Right atrium auricular region (tissue), 2 donors: ENCODE measurements around the gene FCHO1. TPM values are rescaled to one million over a fixed set of nuclear protein-coding genes. Genes with fewer than 3 reads are reported as not detected.

Experiments used
- DNase-seq: peaks from one replicate; pipeline ENCODE4 v3.0.0-alpha.2; 2019; ENCODE audit warnings: low spot score
- H3K27ac ChIP-seq, 2 donors: fragments of 200-600 bp; sonication (generic); 1 replicate in 1 of 2; 2 replicates in 1 of 2; pipeline ENCODE4 v1.5.1; 2016 to 2019
- H3K27me3 ChIP-seq, 2 donors: fragments of 200-600 bp; sonication (generic); one replicate each; pipeline versions ENCODE4 v1.5.1 to v1.6.0; 2017 to 2019
- H3K36me3 ChIP-seq: fragments of 200-600 bp; sonication (generic); one replicate; pipeline ENCODE4 v1.5.1; 2016
- H3K4me1 ChIP-seq, 2 donors: fragments of 200-600 bp; sonication (generic); one replicate each; pipeline versions ENCODE4 v1.5.1 to v1.6.0; 2017 to 2019
- H3K4me3 ChIP-seq, 2 donors: fragments of 200-600 bp; sonication (generic); 1 replicate in 1 of 2; 2 replicates in 1 of 2; pipeline ENCODE4 v1.5.1; 2017 to 2019; ENCODE audit warnings: mild to moderate bottlenecking in 1 of 2, moderate library complexity in 1 of 2
- H3K9me3 ChIP-seq, 2 donors: fragments of 200-600 bp; sonication (generic); one replicate each; pipeline ENCODE4 v1.5.1; 2019
- total RNA-seq, 2 donors: library from RNA; depleted of rRNA; stranded (reverse); fragments of >200 nt; gene quantifications; one replicate each; pipeline ENCODE4 v1.1.0, GENCODE V29; 2016
- TF ChIP-seq, protein P1 (sequence below), 2 donors: fragments of 200-600 bp; sonication (generic); IDR thresholded peaks; one replicate each; pipeline ENCODE4 v1.5.1; 2019; ENCODE audit warnings: antibody characterized with exemption in 2 of 2

FCHO1 gene
- total RNA-seq, 2 donors from 2014 or later, result 0.19 to 1.3 TPM

DNA sequence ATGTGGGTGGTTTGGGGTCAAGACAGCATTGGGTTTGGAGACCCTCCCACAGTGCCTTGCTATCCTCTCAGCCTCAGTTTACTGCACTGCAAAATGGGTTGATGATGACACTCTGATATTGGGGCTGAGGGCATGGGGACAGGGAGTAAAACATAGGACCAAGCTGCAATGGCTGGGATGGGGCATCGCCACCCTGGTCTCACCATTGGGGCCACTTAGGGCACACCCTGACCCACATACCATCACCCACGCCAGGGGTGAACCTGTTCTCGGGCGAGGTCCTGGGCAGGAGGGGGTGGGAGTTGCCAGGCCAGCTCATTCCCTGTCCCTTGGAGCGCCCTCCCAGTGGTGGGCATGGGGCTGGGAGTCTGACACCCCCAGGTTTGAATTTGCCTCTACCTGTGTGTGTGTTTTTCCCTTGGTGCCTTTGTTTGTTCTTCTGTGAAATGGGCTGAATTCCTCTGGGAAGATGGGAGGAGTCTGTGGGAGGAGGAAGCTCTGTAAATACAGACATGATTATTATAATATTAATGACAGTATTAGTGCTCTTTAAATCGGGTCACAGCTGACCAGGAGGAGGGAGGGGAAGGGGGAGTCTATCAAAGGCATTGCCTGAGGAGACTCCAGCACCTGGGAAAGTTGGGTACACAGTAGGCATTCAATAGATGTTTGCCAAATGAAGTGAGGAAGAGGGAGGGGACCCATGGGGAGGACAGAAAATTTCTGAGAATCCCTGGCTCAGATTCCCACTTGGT lies 2.2 kb upstream of the FCHO1 start:
- H3K27ac ChIP-seq, result no peak overlapping the region
- H3K36me3 ChIP-seq, result no peaks in the 10 kb centered on the region
- peaks cover 0 to 15% of the 10 kb centered on the region in 2 donors for H3K4me1 ChIP-seq
- H3K27me3 ChIP-seq, result no peaks in the 10 kb centered on the region
- TF ChIP-seq, protein P1, sequence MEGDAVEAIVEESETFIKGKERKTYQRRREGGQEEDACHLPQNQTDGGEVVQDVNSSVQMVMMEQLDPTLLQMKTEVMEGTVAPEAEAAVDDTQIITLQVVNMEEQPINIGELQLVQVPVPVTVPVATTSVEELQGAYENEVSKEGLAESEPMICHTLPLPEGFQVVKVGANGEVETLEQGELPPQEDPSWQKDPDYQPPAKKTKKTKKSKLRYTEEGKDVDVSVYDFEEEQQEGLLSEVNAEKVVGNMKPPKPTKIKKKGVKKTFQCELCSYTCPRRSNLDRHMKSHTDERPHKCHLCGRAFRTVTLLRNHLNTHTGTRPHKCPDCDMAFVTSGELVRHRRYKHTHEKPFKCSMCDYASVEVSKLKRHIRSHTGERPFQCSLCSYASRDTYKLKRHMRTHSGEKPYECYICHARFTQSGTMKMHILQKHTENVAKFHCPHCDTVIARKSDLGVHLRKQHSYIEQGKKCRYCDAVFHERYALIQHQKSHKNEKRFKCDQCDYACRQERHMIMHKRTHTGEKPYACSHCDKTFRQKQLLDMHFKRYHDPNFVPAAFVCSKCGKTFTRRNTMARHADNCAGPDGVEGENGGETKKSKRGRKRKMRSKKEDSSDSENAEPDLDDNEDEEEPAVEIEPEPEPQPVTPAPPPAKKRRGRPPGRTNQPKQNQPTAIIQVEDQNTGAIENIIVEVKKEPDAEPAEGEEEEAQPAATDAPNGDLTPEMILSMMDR (IDR thresholded peaks at IDR 0.05), result no peak
- H3K4me3 ChIP-seq, result no peak overlapping the region
- DNase-seq, result no peak
- H3K9me3 ChIP-seq, result no peaks in the 10 kb centered on the region

DNA sequence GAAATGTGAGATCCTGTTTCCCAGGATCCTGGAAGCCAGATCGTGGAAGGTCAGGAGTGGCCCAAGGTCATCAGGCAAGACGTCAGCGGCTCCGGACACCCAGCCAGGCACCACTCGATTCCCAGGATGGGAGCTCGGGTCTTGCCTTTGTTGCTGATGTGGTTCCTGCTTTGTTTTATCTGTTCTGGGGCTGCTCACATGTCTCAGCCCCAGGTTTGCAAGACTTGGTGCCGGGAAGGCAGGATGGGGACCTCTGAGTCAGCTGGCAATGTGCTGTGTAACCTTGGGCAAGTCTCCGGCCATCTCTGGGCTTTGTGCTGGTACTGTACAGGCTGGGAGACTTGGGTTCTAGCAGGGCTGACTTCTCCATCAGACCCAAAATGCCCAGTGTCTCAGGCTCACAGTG lies 1.4 kb upstream of the FCHO1 start:
- Histone ChIP-seq H3K4me3 (no peak overlapping the region), H3K36me3 (no peaks in the 10 kb centered on the region), H3K27me3 (no peaks in the 10 kb centered on the region), H3K4me1 (peaks cover 0 to 15% of the 10 kb centered on the region in 2 donors), H3K9me3 (no peaks in the 10 kb centered on the region), H3K27ac (no peak overlapping the region)
- TF ChIP-seq, protein P1 (IDR thresholded peaks at IDR 0.05), result no peak
- no peak for DNase-seq

DNA sequence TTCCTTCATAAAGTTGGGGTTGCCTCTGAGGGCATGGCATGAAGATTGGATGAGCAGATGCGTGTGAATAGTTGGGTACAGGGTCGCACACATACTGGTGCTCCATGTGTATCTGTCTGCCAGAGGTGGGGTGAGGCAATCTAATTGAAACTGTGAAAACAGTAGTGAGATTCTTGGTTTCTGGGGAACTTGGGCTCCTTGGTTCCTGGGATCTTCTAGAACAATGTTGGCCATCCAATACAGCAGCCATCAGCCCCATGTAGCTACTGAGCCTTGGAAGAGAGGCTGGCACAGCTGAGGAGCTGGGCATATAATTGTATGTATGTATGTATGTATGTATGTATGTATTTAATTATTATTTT lies 616 bp downstream of the FCHO1 start:
- H3K27me3 ChIP-seq, result no peaks in the 10 kb centered on the region
- H3K4me1 ChIP-seq, result peaks cover 0 to 13% of the 10 kb centered on the region in 2 donors
- H3K9me3 ChIP-seq, result no peaks in the 10 kb centered on the region
- DNase-seq, result no peak
- TF ChIP-seq, protein P1 (IDR thresholded peaks at IDR 0.05), result no peak
- no peak overlapping the region for H3K4me3 ChIP-seq
- no peaks in the 10 kb centered on the region for H3K36me3 ChIP-seq
- no peak overlapping the region for H3K27ac ChIP-seq

DNA sequence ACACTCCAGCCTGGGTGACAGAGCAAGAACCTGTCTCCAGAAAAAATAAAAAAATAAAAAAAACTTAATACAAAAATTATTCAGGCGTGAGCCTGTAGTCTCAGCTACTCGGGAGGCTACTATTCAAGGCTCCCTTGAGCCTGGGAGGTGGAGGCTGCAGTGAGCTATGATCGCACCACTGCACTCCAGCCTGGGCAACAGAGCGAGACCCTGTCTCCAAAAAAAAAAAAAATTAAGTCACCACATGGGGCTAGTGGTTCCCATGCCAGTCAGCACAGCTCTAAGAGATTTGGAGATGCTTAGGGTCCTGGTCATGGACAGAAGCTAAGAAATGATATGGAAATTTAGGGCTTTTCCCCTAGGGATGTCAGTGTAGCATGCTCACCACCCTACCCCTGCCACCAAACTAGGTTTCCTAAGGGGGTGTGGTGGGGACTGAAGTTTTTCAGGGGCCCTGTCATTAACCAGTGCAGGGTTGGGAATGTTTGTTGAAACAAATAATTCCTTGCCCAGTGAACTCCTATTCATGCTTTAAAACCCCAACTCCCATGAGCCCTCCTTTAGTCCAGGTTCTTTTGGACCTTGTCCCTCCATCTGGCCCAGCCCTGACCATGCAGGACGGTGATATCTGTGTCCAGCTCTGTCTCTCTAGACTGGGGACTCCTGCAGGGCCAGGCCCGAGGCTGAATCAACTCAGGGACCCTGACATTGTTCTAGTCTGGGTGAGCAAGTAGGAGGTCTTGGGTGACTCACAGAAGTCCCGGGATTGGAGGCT lies 1.8 kb downstream of the FCHO1 start:
- no peak overlapping the region for H3K27ac ChIP-seq
- H3K9me3 ChIP-seq, result no peaks in the 10 kb centered on the region
- TF ChIP-seq, protein P1 (IDR thresholded peaks at IDR 0.05), result no peak
- no peaks in the 10 kb centered on the region for H3K27me3 ChIP-seq
- no peaks in the 10 kb centered on the region for H3K36me3 ChIP-seq
- no peak overlapping the region for H3K4me3 ChIP-seq
- peaks cover 0 to 3% of the 10 kb centered on the region in 2 donors for H3K4me1 ChIP-seq
- no peak for DNase-seq

DNA sequence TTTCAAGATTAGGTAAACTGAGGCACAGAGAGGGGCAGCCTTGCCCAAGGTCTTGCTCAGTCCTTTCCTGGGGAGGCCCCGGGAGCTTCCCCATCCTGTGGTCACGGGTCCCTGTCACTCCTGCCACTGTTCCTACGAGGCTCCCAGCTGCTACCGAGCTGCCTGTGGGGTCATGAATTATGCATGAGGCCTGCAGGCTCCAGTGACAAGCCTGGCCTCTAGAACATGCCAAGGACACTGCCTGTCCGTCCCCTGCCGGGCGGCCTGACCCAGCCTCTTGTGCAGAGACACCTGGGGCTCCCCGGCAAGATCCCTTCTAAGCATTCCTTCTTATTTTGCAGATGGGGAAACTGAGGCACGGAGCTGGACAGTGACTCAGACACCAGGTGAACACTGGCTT lies 2.7 kb downstream of the FCHO1 start:
- no peak overlapping the region for H3K4me3 ChIP-seq
- TF ChIP-seq, protein P1 (IDR thresholded peaks at IDR 0.05), result no peak
- H3K36me3 ChIP-seq, result no peaks in the 10 kb centered on the region
- no peak overlapping the region for H3K27ac ChIP-seq
- H3K4me1 ChIP-seq, result no peaks in the 10 kb centered on the region
- H3K27me3 ChIP-seq, result no peaks in the 10 kb centered on the region
- DNase-seq, result no peak
- H3K9me3 ChIP-seq, result no peaks in the 10 kb centered on the region
